HG03175 (cell line): ENCODE measurements around the gene RABGAP1L.
"Not testable (repeated sequence)": the region's sequence is repeated elsewhere in the genome, so short reads cannot be mapped to it uniquely, and the experiment has no call there.

Experiments
- ATAC-seq: cut with Tn5 transposase; IDR thresholded peaks from one replicate; pipeline ENCODE4 v1.9.1; 2021; ENCODE audit warnings: mild to moderate bottlenecking, moderate library complexity; ENCODE audit not compliant: unreplicated experiment

Gene RABGAP1L

DNA sequence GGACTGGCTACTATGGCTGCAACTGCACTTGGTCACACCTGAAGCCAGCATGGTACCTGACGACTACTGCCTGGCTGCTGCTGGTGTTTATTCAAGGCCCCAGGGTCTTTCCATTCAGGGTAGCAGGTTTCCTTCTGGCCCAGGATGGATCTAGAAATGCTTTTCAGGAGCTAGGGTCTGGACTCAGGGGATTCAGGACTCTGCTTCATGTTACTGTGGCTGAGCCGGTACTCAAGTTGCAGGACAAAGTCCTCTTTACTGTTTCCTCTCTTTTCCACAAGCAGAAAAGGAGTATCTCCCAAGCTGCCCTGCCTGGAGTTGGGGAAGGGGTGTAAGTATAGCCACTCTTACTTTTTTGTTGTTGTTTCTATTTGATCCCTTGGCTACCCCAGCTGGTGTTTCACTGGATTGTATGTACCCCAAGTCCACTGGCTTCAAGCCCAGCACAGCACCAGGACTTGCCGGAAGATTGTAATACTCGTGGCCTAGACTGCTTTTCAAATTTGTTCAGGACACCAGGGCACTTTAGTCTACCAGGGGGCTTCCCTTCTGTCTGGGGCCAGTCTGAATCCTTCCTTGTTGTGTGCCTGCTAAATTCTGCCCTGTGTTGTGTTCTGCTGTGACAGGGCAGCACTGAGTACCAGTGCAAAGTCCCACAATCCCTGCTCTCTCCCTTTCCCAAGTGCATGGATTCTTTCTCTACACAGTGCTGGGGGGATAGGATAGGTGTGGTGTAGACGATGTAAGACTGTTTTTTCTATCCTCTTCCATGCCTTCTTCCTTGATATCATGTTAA is 536.9 kb downstream of the RABGAP1L start:
- ATAC-seq = no peak

DNA sequence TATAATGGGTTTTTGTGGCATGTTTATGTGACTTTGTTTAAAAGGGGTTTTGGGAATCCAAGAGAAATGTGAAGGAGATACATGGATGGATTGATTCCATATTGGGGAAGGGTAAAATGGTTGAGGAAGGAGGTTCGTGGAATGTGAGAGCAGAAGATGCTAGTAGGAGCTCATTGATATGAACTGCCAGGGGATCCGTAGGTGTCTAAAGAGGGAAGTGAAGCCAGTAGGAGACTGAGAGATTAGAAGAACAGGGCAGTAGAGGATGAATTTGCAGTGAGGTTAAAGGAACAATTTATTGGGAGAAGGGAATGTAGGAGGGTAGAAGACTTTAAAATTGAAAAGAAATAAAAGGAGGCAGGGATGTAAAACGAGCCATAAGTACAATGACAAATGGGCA is 541.0 kb downstream of the RABGAP1L start:
- no peak for ATAC-seq

DNA sequence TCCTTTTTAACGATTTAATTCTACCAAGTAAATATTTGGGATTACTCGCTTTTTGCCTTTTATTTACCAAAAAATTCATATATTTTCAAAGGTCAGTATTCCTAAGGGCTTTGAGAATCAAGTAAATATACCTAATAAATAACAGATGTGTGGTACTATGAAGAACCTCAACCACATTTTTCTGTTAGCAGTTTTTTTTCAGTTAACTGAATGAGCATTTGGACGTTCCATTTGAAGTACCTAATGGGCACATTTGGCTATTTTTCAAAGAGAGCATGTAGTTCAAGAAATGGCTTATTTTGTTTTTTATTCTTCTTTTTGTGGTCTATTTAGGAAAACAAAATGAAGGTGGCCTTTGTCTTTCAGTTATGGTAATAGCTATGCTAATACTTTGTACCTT is 541.5 kb downstream of the RABGAP1L start:
- no peak for ATAC-seq

GRCh38 chr1:174701565-174701964 is 542.2 kb downstream of the RABGAP1L start:
- ATAC-seq = no peak

DNA sequence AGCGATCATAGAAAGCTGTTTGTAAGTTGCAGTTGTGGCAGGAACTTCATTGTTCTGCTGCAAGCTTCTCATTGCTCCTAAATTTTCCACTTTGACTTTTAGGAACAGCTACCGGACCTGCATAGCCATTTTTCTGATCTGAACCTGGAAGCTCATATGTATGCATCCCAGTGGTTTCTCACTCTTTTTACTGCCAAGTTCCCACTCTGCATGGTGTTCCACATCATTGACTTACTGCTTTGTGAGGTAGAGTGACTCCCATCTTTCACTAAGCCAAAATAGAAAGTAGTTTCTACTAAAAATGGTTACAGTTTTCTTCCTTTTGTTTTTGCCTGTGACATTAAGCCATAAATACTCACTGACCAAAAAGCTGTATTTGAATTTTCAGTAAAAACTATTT is 542.7 kb downstream of the RABGAP1L start:
- no peak for ATAC-seq

GRCh38 chr1:174703309-174703708 is 544.0 kb downstream of the RABGAP1L start:
- no peak for ATAC-seq

- ATAC-seq = no peak
Measured at GRCh38 chr1:174704300-174704699, 545.0 kb downstream of the RABGAP1L start.

- ATAC-seq = no peak
Measured at GRCh38 chr1:174710868-174711845, 551.8 kb downstream of the RABGAP1L start.

- not testable (repeated sequence) for ATAC-seq
Measured at GRCh38 chr1:174711848-174712247, 552.5 kb downstream of the RABGAP1L start.

DNA sequence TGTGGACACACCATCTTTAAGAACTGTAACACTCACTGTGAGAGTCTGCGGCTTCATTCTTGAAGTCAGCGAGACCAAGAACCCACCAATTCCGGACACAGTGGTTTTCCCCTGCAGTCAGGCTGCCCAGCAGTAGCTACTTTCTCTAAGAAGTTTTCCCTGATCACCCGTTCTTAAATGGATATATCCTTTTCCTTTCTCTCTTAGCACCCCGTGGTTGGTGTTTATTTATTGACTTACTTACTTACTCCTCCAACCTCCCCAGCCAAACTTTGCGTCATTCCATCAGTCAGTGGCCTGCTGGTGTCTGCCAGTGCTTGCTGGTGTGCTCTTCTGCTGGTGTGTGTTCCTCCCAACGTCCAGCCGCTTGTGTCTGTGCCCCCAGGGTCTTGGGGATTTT is 553.2 kb downstream of the RABGAP1L start:
- ATAC-seq = no peak

GRCh38 chr1:174713796-174714195 is 554.5 kb downstream of the RABGAP1L start:
- ATAC-seq = no peak

GRCh38 chr1:174719194-174719593 is 559.9 kb downstream of the RABGAP1L start:
- no peak for ATAC-seq

GRCh38 chr1:174720618-174721017 is 561.3 kb downstream of the RABGAP1L start:
- ATAC-seq = no peak

GRCh38 chr1:174721246-174721645 is 561.9 kb downstream of the RABGAP1L start:
- ATAC-seq = no peak

DNA sequence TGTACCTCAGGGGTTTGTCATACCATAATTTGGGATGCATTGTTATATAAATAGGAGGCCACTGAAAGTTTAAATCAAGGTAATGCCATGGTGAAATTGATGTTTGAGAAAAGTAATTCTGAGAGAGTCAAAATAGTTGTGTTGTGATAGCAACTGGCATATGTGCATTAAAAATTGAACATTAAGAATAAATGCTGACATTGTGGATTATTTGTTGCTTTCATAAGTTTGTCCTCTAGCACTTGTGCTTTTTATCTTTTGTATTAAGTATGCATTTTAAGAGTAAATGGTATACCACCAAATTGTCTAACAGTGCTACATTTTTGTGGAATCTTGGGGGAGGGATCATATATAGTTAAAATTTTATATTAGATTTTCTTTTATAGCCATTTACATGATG is 564.5 kb downstream of the RABGAP1L start:
- ATAC-seq = no peak

DNA sequence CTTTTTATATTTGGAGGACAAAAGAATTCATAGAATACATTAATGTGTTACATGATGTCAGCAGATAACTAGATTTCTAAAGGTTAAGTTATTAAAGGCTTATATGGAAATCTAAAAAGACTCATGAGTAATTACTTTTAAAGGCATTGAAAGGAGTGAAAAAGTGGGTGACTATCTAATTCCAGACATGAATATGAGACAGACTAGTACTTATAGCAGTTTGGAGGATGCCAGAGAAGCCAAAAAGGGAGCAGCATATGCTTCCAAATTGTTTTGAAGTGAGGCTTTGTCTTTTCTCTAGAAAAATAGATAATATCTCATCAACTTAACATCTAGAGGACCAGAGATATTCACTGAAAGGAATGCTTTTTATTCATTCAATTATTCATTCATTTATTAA is 564.9 kb downstream of the RABGAP1L start:
- no peak for ATAC-seq

- ATAC-seq = no peak
Measured at GRCh38 chr1:174726167-174726879, 567.0 kb downstream of the RABGAP1L start.

GRCh38 chr1:174726880-174727585 is 567.7 kb downstream of the RABGAP1L start:
- ATAC-seq = no peak

- no peak for ATAC-seq
Measured at GRCh38 chr1:174734270-174734669, 575.0 kb downstream of the RABGAP1L start.

DNA sequence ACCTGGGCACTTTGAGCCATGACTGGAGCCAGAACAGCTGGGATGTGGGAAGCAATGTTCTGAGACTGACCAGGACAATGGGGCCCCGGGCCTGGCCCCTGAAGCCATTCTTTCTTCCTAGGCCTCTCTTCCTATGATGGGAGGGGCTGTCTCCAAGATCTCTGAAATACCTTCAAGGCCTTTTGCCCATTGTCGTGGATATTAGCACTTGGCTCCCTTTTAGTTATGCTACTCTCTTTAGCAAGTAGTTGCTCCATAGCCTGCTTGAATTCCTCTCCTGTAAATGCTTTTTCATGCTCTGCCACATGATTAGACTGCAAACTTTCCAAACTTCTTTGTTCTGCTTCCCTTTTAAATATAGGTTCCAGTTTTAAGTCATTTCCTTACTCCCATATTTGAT is 577.5 kb downstream of the RABGAP1L start:
- ATAC-seq = no peak
